Adrenal gland (tissue), 12 donors: ENCODE results near the gene CABCOCO1. TPM values are rescaled to one million over a fixed set of nuclear protein-coding genes. Genes with fewer than 3 reads are reported as not detected.

ENCODE experiments used
- DNase-seq, 7 donors: peaks; one replicate each; pipeline ENCODE4 v3.0.0-alpha.2; 2019 to 2020
- H3K27ac ChIP-seq, 5 donors: fragments of 200-600 bp; sonication (generic) in 4 of 5; 1 replicate in 3 of 5; 2 replicates in 2 of 5; pipeline versions ENCODE4 v1.5.1 to v1.8.0; 2016 to 2020; ENCODE audit warnings: mild to moderate bottlenecking in 1 of 5
- H3K27me3 ChIP-seq: fragments of 200-600 bp; 2 replicates; pipeline ENCODE4 v1.8.0; 2021
- H3K36me3 ChIP-seq, 2 donors: fragments of 200-600 bp; replicated peaks in 1 of 2; 1 replicate in 1 of 2; 2 replicates in 1 of 2; pipeline versions ENCODE4 v1.5.1 to v1.8.0; 2018 to 2022
- H3K4me1 ChIP-seq, 2 donors: fragments of 200-600 bp; replicated peaks in 1 of 2; 1 replicate in 1 of 2; 2 replicates in 1 of 2; pipeline versions ENCODE4 v1.5.1 to v1.8.0; 2018 to 2021
- H3K4me3 ChIP-seq, 4 donors: fragments of 200-600 bp; sonication (generic) in 3 of 4; one replicate each; pipeline ENCODE4 v1.5.1; 2016 to 2018
- H3K9me3 ChIP-seq, 3 donors: fragments of 200-600 bp; sonication (generic) in 1 of 3; replicated peaks in 1 of 3; 1 replicate in 2 of 3; 2 replicates in 1 of 3; pipeline versions ENCODE4 v1.5.1 to v1.8.0; 2016 to 2021
- CTCF ChIP-seq, 6 experiments: fragments of 450-650 bp in 4 of 6; fragments of 200-600 bp in 2 of 6; sonication (generic) in 1 of 6; IDR thresholded peaks; 1 replicate in 5 of 6; 2 replicates in 1 of 6; pipeline versions ENCODE4 v1.5.1 to v1.8.0; 2016 to 2021; ENCODE audit warnings: antibody characterized with exemption in 6 of 6, mild to moderate bottlenecking in 2 of 6, moderate library complexity in 1 of 6
- POLR2A ChIP-seq, 2 donors: fragments of 450-650 bp; IDR thresholded peaks; one replicate each; pipeline ENCODE4 v1.6.1; 2017; ENCODE audit warnings: antibody characterized with exemption in 2 of 2, mild to moderate bottlenecking in 2 of 2, moderate library complexity in 1 of 2
- WGBS, 4 donors: extraction: QIAGEN DNeasy Blood & Tissue Kit in 2 of 4; methylation state at CpG; one replicate each; pipeline versions ENCODE4 v1.1.5 to v1.1.7; 2013 to 2017; 5-methylcytosine and 5-hydroxymethylcytosine counted together
- intact Hi-C, 2 donors: fragments of 100-400 bp; cut with DNase I; formaldehyde crosslinking; loops; one replicate each; pipeline versions ENCODE4 v1.14.1 to v1.15.0; 2022 to 2023
- polyA plus RNA-seq, 3 donors: library from polyadenylated mRNA; stranded (reverse); fragments of 200-250 nt in 2 of 3; fragments of 350-450 nt in 1 of 3; fragmentation: Illumina TruSeq in 1 of 3; extraction: RNeasy Lipid Tissue Mini Kit (QIAGEN cat#74804) in 1 of 3; gene quantifications; one replicate each; pipeline ENCODE4 v1.2.3, GENCODE V29; 2013 to 2014
- total RNA-seq, 9 donors: library from RNA; depleted of rRNA in 4 of 9; stranded (reverse); fragments of >200 nt in 4 of 9; fragments of 120-200 nt in 1 of 9; fragmentation: NEBNext Ultra II Directional in 1 of 9; extraction: Animal tissue kit (Norgen Biotek cat#: 25700) in 1 of 9; gene quantifications; one replicate each; pipeline versions ENCODE4 v1.1.0 to v1.2.4, GENCODE V29; 2013 to 2023
- donor health status: healthy with polysubstance abuse.
- donor health status: Bipolar disorder and iron deficiency.
- donor health status: DM: yes; HTN: yes; CAD: no.
- donor health status: DM: no; HTN: no; CAD: no.
- donor health status: DM: no; HTN: no; CAD: no.
- donor health status: DM: yes; HTN: yes; CAD: no.

CABCOCO1 gene
- total and polyA plus RNA-seq, 12 donors = 0.36 to 2.9 (median 1.4) TPM; not detected in 6

- TF ChIP-seq POLR2A (IDR thresholded peaks at IDR 0.05) = no peak
- no peak for TF ChIP-seq CTCF (IDR thresholded peaks at IDR 0.05)
- peaks cover 0 to 9% of the 10 kb centered on the region in 2 donors for H3K4me1 ChIP-seq
- no peak overlapping the region for H3K27ac ChIP-seq
- no peaks in the 10 kb centered on the region for H3K36me3 ChIP-seq
- intact Hi-C loops = no loop called here
- WGBS, 4 donors = 52 to 62% (median 55%) methylated on average over 2 of the region's 2 CpGs
- no peaks in the 10 kb centered on the region for H3K9me3 ChIP-seq
- no peak overlapping the region for H3K4me3 ChIP-seq
- DNase-seq = no peak
- no peaks in the 10 kb centered on the region for H3K27me3 ChIP-seq
These were observed 20.6 kb upstream of the CABCOCO1 start for GRCh38 chr10:61642150-61642571.

- DNase-seq = no peak
These were observed 20.1 kb upstream of the CABCOCO1 start for GRCh38 chr10:61642676-61643075.

GRCh38 chr10:61643316-61643751 is 19.4 kb upstream of the CABCOCO1 start:
- H3K36me3 ChIP-seq = no peaks in the 10 kb centered on the region
- H3K4me1 ChIP-seq = peaks cover 0 to 9% of the 10 kb centered on the region in 2 donors
- WGBS, 4 donors = 65 to 77% (median 71%) methylated on average over 1 of the region's 1 CpG
- no peaks in the 10 kb centered on the region for H3K27me3 ChIP-seq
- TF ChIP-seq POLR2A (IDR thresholded peaks at IDR 0.05) (no peak), CTCF (IDR thresholded peaks at IDR 0.05) (no peak)
- no peak overlapping the region for H3K27ac ChIP-seq
- no peak overlapping the region for H3K4me3 ChIP-seq
- DNase-seq = no peak
- intact Hi-C loops = no loop called here
- no peaks in the 10 kb centered on the region for H3K9me3 ChIP-seq

More at GRCh38 chr10:61642676-61643075, 20.1 kb upstream of the CABCOCO1 start:
- peaks cover 0 to 9% of the 10 kb centered on the region in 2 donors for H3K4me1 ChIP-seq
- H3K4me3 ChIP-seq = no peak overlapping the region
- no peak overlapping the region for H3K27ac ChIP-seq
- H3K27me3 ChIP-seq = no peaks in the 10 kb centered on the region
- TF ChIP-seq POLR2A (IDR thresholded peaks at IDR 0.05) (no peak), CTCF (IDR thresholded peaks at IDR 0.05) (no peak)
- no peaks in the 10 kb centered on the region for H3K9me3 ChIP-seq
- intact Hi-C loops = no loop called here
- 22 to 28% (median 23%) methylated on average over 4 of the region's 4 CpGs for WGBS, 4 donors
- no peaks in the 10 kb centered on the region for H3K36me3 ChIP-seq

- DNase-seq = no peak
- Histone ChIP-seq H3K27ac (no peak overlapping the region), H3K9me3 (peaks cover 0 to 4% (median 0%) of the 10 kb centered on the region in 3 donors), H3K4me3 (no peak overlapping the region), H3K36me3 (no peaks in the 10 kb centered on the region), H3K4me1 (no peaks in the 10 kb centered on the region), H3K27me3 (no peaks in the 10 kb centered on the region)
- WGBS, 4 donors = 73 to 89% (median 82%) methylated on average over 2 of the region's 2 CpGs
- TF ChIP-seq POLR2A (IDR thresholded peaks at IDR 0.05) (no peak), CTCF (IDR thresholded peaks at IDR 0.05) (no peak)
- intact Hi-C loops = no loop called here
These were observed 9.0 kb upstream of the CABCOCO1 start for GRCh38 chr10:61653699-61654098.
